ENCODE data around the gene TEX22. TPM values are rescaled to one million over a fixed set of nuclear protein-coding genes. Genes with fewer than 3 reads are reported as not detected.

Gene TEX22
- total and polyA plus RNA-seq, 4 donors: 0.02 to 0.14 (median 0.08) TPM; not detected in 1

DNA sequence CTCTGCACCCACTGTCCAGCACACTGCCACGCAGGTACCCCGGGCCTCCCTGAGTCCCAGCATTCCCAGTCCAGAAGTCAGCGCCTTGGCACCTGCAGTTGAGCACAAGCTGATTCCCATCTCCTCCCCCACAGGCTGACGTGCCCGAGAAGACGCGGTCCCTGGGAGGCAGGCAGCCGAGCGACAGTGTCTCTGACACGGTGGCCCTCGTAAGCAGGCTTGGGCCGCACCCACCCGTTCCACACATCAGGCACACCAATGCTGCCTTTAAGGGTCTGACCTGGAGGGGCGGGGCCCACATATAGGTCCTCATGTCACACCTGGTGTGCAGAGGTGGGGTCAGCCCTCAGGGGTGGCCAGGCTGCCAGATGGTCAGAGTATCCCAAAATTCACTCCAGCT is 18.4 kb upstream of the TEX22 start:
- H3K4me1 ChIP-seq (ENCODE audit: control insufficient read depth in 4 of 4, insufficient read depth in 4 of 4, low read length in 3 of 4): no peaks in the 10 kb centered on the region
- no peak overlapping the region for H3K9ac ChIP-seq (ENCODE audit: low read depth in 1 of 2, low read length in 2 of 2)
- H3K9me3 ChIP-seq (ENCODE audit: control insufficient read depth in 4 of 4, low read length in 3 of 4): no peaks in the 10 kb centered on the region
- no peak overlapping the region for H3K27ac ChIP-seq (ENCODE audit: low read depth in 1 of 2, low read length in 2 of 2)
- peaks cover 0 to 15% (median 4%) of the 10 kb centered on the region in 4 donors for H3K36me3 ChIP-seq (ENCODE audit: control insufficient read depth in 4 of 4, insufficient read depth in 3 of 4, low read depth in 1 of 4, low read length in 3 of 4)
- no peak overlapping the region for H3K4me3 ChIP-seq (ENCODE audit: low read depth in 1 of 3, low read length in 3 of 3)
- no peak for DNase-seq (ENCODE audit: low spot score)
- no peaks in the 10 kb centered on the region for H3K27me3 ChIP-seq (ENCODE audit: control insufficient read depth in 4 of 4, insufficient read depth in 4 of 4, low read length in 3 of 4)
- TF ChIP-seq EGR1 (IDR thresholded peaks at IDR 0.05; ENCODE audit: low read depth in 2 of 2) (no peak), YY1 (IDR thresholded peaks at IDR 0.05) (no peak), SP1 (IDR thresholded peaks at IDR 0.05) (no peak)
- TF ChIP-seq, protein P1, sequence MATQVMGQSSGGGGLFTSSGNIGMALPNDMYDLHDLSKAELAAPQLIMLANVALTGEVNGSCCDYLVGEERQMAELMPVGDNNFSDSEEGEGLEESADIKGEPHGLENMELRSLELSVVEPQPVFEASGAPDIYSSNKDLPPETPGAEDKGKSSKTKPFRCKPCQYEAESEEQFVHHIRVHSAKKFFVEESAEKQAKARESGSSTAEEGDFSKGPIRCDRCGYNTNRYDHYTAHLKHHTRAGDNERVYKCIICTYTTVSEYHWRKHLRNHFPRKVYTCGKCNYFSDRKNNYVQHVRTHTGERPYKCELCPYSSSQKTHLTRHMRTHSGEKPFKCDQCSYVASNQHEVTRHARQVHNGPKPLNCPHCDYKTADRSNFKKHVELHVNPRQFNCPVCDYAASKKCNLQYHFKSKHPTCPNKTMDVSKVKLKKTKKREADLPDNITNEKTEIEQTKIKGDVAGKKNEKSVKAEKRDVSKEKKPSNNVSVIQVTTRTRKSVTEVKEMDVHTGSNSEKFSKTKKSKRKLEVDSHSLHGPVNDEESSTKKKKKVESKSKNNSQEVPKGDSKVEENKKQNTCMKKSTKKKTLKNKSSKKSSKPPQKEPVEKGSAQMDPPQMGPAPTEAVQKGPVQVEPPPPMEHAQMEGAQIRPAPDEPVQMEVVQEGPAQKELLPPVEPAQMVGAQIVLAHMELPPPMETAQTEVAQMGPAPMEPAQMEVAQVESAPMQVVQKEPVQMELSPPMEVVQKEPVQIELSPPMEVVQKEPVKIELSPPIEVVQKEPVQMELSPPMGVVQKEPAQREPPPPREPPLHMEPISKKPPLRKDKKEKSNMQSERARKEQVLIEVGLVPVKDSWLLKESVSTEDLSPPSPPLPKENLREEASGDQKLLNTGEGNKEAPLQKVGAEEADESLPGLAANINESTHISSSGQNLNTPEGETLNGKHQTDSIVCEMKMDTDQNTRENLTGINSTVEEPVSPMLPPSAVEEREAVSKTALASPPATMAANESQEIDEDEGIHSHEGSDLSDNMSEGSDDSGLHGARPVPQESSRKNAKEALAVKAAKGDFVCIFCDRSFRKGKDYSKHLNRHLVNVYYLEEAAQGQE (IDR thresholded peaks at IDR 0.05): no peak
- TF ChIP-seq, protein P2, sequence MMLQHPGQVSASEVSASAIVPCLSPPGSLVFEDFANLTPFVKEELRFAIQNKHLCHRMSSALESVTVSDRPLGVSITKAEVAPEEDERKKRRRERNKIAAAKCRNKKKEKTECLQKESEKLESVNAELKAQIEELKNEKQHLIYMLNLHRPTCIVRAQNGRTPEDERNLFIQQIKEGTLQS (IDR thresholded peaks at IDR 0.05): no peak
- WGBS: 97% methylated on average over 14 of the region's 14 CpGs

GRCh38 chr14:105380756-105381155 is 17.6 kb upstream of the TEX22 start:
- H3K4me3 ChIP-seq (ENCODE audit: low read depth in 1 of 3, low read length in 3 of 3): no peak overlapping the region
- peaks cover 0 to 21% (median 4%) of the 10 kb centered on the region in 4 donors for H3K36me3 ChIP-seq (ENCODE audit: control insufficient read depth in 4 of 4, insufficient read depth in 3 of 4, low read depth in 1 of 4, low read length in 3 of 4)
- no peak overlapping the region for H3K9ac ChIP-seq (ENCODE audit: low read depth in 1 of 2, low read length in 2 of 2)
- H3K4me1 ChIP-seq (ENCODE audit: control insufficient read depth in 4 of 4, insufficient read depth in 4 of 4, low read length in 3 of 4): no peaks in the 10 kb centered on the region
- DNase-seq (ENCODE audit: low spot score): no peak
- H3K27ac ChIP-seq (ENCODE audit: low read depth in 1 of 2, low read length in 2 of 2): no peak overlapping the region
- TF ChIP-seq NR2F2 (IDR thresholded peaks at IDR 0.05) (no peak), SP1 (IDR thresholded peaks at IDR 0.05) (no peak), MAX (IDR thresholded peaks at IDR 0.05) (no peak), EGR1 (IDR thresholded peaks at IDR 0.05; ENCODE audit: low read depth in 2 of 2) (no peak), ZBTB33 (IDR thresholded peaks at IDR 0.05) (no peak), HNF4G (IDR thresholded peaks at IDR 0.05) (no peak), JUND (IDR thresholded peaks at IDR 0.05) (no peak), RAD21 (IDR thresholded peaks at IDR 0.05) (no peak), RXRA (IDR thresholded peaks at IDR 0.05) (no peak), TAF1 (conservative IDR thresholded peaks at IDR 0.05) (no peak)
- TF ChIP-seq, protein P2 (IDR thresholded peaks at IDR 0.05): no peak
- TF ChIP-seq, protein P1 (IDR thresholded peaks at IDR 0.05): no peak
- H3K27me3 ChIP-seq (ENCODE audit: control insufficient read depth in 4 of 4, insufficient read depth in 4 of 4, low read length in 3 of 4): no peaks in the 10 kb centered on the region
- WGBS: 95% methylated on average over 19 of the region's 19 CpGs
- no peaks in the 10 kb centered on the region for H3K9me3 ChIP-seq (ENCODE audit: control insufficient read depth in 4 of 4, low read length in 3 of 4)

All from liver (tissue), 9 donors.